Measurements from ENCODE around the gene SCYGR4. TPM values are rescaled to one million over a fixed set of nuclear protein-coding genes. Genes with fewer than 3 reads are reported as not detected.
"Not testable (repeated sequence)": the region's sequence is repeated elsewhere in the genome, so short reads cannot be mapped to it uniquely, and the experiment has no call there.

Gene SCYGR4
- total RNA-seq, 4 donors from 2014 or later = not detected

- Histone ChIP-seq H3K9me3 (no peaks in the 10 kb centered on the region), H3K4me3 (no peak overlapping the region), H3K27me3 (peaks cover 0 to 12% (median 0%) of the 10 kb centered on the region in 4 donors), H3K4me1 (no peaks in the 10 kb centered on the region), H3K27ac (no peak overlapping the region), H3K36me3 (no peaks in the 10 kb centered on the region)
- WGBS, 2 donors = 37 to 77% methylated on average over 4 of the region's 4 CpGs
- no peak for TF ChIP-seq CTCF (IDR thresholded peaks at IDR 0.05)
- TF ChIP-seq POLR2A (IDR thresholded peaks at IDR 0.05) = no peak
- DNase-seq = no peak
- intact Hi-C loops (cut with DNase I) = no loop called here
Measured at GRCh38 chr2:227595797-227596196, 21.5 kb upstream of the SCYGR4 start.

GRCh38 chr2:227597036-227597435 is 20.3 kb upstream of the SCYGR4 start:
- Histone ChIP-seq H3K27ac (no peak overlapping the region), H3K9me3 (no peaks in the 10 kb centered on the region), H3K36me3 (no peaks in the 10 kb centered on the region), H3K4me3 (no peak overlapping the region), H3K27me3 (peaks cover 0 to 12% (median 0%) of the 10 kb centered on the region in 4 donors), H3K4me1 (no peaks in the 10 kb centered on the region)
- TF ChIP-seq CTCF (IDR thresholded peaks at IDR 0.05) (no peak), POLR2A (IDR thresholded peaks at IDR 0.05) (no peak)
- intact Hi-C loops (cut with DNase I) = no loop called here
- DNase-seq = no peak

- H3K27ac ChIP-seq = no peak overlapping the region
- no peak for DNase-seq
- H3K9me3 ChIP-seq = no peaks in the 10 kb centered on the region
- no peak overlapping the region for H3K4me3 ChIP-seq
- H3K4me1 ChIP-seq = no peaks in the 10 kb centered on the region
- no peaks in the 10 kb centered on the region for H3K36me3 ChIP-seq
- intact Hi-C loops (cut with DNase I) = no loop called here
- no peak for TF ChIP-seq CTCF (IDR thresholded peaks at IDR 0.05)
- no peak for TF ChIP-seq POLR2A (IDR thresholded peaks at IDR 0.05)
- WGBS, 2 donors = 57 to 64% methylated on average over 4 of the region's 4 CpGs
- H3K27me3 ChIP-seq = peaks cover 0 to 12% (median 0%) of the 10 kb centered on the region in 4 donors
Measured at GRCh38 chr2:227597998-227598397, 19.3 kb upstream of the SCYGR4 start.

GRCh38 chr2:227598835-227599503 is 18.3 kb upstream of the SCYGR4 start, which contains the start of gene SCYGR2:
TSS of gene SCYGR2 (plus strand) at chr2:227598893. CDS start at chr2:227598893, 0 bp downstream.
- H3K4me3 ChIP-seq; DNase-seq; intact Hi-C loops (cut with DNase I); H3K27ac ChIP-seq; H3K9me3 ChIP-seq; H3K4me1 ChIP-seq; H3K36me3 ChIP-seq: not testable (repeated sequence)
- 43 to 55% methylated on average over 6 of the region's 16 CpGs for WGBS, 2 donors
- peaks cover 0 to 12% (median 0%) of the 10 kb centered on the region in 4 donors for H3K27me3 ChIP-seq

- H3K4me1 ChIP-seq = no peaks in the 10 kb centered on the region
- no peak overlapping the region for H3K4me3 ChIP-seq
- no peaks in the 10 kb centered on the region for H3K36me3 ChIP-seq
- TF ChIP-seq CTCF (IDR thresholded peaks at IDR 0.05) (no peak), POLR2A (IDR thresholded peaks at IDR 0.05) (no peak)
- no peak overlapping the region for H3K27ac ChIP-seq
- H3K9me3 ChIP-seq = no peaks in the 10 kb centered on the region
- H3K27me3 ChIP-seq = no peaks in the 10 kb centered on the region
- 64 to 81% methylated on average over 3 of the region's 3 CpGs for WGBS, 2 donors
- DNase-seq = no peak
- intact Hi-C loops (cut with DNase I) = no loop called here
Measured at GRCh38 chr2:227602358-227602757, 14.9 kb upstream of the SCYGR4 start.

- H3K9me3 ChIP-seq = no peaks in the 10 kb centered on the region
- H3K4me1 ChIP-seq = no peaks in the 10 kb centered on the region
- no peaks in the 10 kb centered on the region for H3K27me3 ChIP-seq
- intact Hi-C loops (cut with DNase I) = no loop called here
- H3K36me3 ChIP-seq = no peaks in the 10 kb centered on the region
- H3K27ac ChIP-seq = no peak overlapping the region
- WGBS, 2 donors = 67 to 79% methylated on average over 1 of the region's 1 CpG
- no peak for DNase-seq
- no peak overlapping the region for H3K4me3 ChIP-seq
- TF ChIP-seq POLR2A (IDR thresholded peaks at IDR 0.05) (no peak), CTCF (IDR thresholded peaks at IDR 0.05) (no peak)
Measured at GRCh38 chr2:227606476-227606875, 10.8 kb upstream of the SCYGR4 start.

All from esophagus squamous epithelium (tissue), 5 donors.